Activated CD8-positive, alpha-beta T cell treated with anti-CD3 and anti-CD28 coated beads for 36 hours (primary cell): ENCODE results near the gene AMOTL1. TPM values are rescaled to one million over a fixed set of nuclear protein-coding genes. Genes with fewer than 3 reads are reported as not detected.

ENCODE experiments used
- ATAC-seq: fragments of 200-7000 bp; cut with Tn5 transposase; one replicate; pipeline ENCODE4 v1.10.0; 2021; ENCODE audit warnings: mild to moderate bottlenecking, moderate library complexity
- CTCF ChIA-PET: fragments of 350-600 bp; sonication (Branson Sonifier 250); formaldehyde crosslinking; loops from one replicate; lab custom pipeline; 2021; ENCODE audit warnings: antibody characterized with exemption; lab: Charles Lee
- POLR2A ChIA-PET: fragments of 350-600 bp; sonication (Branson Sonifier 250); formaldehyde crosslinking; loops from one replicate; lab custom pipeline; 2021; ENCODE audit warnings: antibody characterized with exemption; lab: Charles Lee
- DNase-seq: peaks from one replicate; pipeline ENCODE4 v3.0.0-alpha.2; 2020
- H3K27ac Mint-ChIP-seq: one replicate; pipeline ENCODE4 v1.8.0; 2021; ENCODE audit warnings: mild to moderate bottlenecking, mixed read lengths
- H3K27me3 Mint-ChIP-seq: one replicate; pipeline ENCODE4 v1.8.0; 2021; ENCODE audit warnings: mixed read lengths
- H3K36me3 Mint-ChIP-seq: one replicate; pipeline ENCODE4 v1.8.0; 2021; ENCODE audit warnings: low read depth, mixed read lengths
- H3K4me1 Mint-ChIP-seq: one replicate; pipeline ENCODE4 v1.8.0; 2021; ENCODE audit warnings: low read depth, mixed read lengths
- H3K4me3 Mint-ChIP-seq: one replicate; pipeline ENCODE4 v1.8.0; 2021; ENCODE audit warnings: mild to moderate bottlenecking, moderate library complexity, mixed read lengths
- H3K9me3 Mint-ChIP-seq: one replicate; pipeline ENCODE4 v1.8.0; 2021; ENCODE audit warnings: mixed read lengths
- intact Hi-C: fragments of 100-400 bp; cut with micrococcal nuclease; formaldehyde crosslinking; loops from one replicate; pipeline ENCODE4 v1.10.0; 2022
- total RNA-seq, 2 experiments: library from RNA; stranded (reverse); gene quantifications; one replicate each; pipeline ENCODE4 v1.2.3, GENCODE V29; 2021
- TF ChIP-seq, protein P1 (sequence below): fragments of 200-600 bp; IDR thresholded peaks from one replicate; pipeline ENCODE4 v1.8.0; 2022; ENCODE audit warnings: antibody characterized with exemption, mild to moderate bottlenecking

AMOTL1 gene
- total RNA-seq, 2 experiments from 2014 or later: 1.5 to 1.7 TPM

DNA sequence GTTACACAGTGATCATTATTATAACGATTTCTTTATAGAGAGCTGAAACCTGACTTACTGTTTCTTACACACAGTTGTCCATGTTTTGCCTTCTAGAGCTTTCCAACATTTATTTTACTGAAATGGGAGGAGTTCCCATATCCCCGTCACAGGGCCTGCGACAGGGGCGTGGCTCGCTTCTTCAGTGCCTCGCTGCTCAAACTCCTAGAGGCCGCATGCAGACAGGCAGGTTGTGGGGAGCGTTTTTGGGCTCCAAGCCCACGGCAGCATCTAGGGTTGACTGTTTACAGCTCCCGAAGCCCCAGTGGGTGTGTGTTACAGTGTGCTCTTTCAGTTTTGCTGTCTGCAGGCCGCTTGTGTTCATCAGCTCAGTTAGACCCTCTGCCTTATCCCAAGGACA lies 12.7 kb upstream of the AMOTL1 start:
- H3K27ac Mint-ChIP-seq: no peak overlapping the region
- no peak for DNase-seq
- no peaks in the 10 kb centered on the region for H3K36me3 Mint-ChIP-seq

DNA sequence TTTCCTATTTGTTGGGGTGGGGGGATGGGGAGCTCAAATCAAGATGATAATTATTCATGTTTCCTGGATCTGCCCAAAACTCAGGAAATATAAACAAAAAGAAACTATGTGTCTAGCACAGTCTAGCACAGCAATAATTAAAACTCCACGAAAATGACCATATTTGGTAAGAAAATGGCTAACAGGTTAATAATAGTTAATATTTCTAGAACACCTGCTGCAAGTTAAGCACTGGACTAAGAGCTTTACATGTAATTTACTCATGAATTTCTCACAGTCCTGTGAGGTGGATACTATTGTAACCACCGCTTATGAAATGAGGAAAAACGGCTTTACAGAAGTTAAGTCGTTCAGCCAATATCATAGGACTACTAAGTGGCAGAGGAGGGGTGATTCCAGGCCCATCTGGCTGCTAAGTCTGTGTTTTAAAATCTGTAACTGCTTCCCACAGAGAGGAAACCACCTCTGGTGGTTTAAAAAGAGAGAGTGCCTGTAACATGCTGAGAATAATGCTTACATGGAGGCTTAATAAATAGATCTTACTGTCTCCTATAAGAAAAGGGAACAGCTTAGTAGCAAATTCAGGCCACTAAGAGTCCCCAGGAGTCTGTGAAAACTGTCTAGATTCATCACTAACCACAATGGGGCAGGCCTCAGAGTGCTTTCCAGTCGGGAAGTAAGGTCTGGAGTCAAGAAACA lies 11.0 kb upstream of the AMOTL1 start:
- CTCF ChIA-PET: interaction anchor here (1.4 to 1.7 kb wide), 2 partner anchors 141 to 237 kb away, joined by 3 to 5 read pairs; no protein-coding TSS in a partner anchor
- POLR2A ChIA-PET: no interaction called here
- no peaks in the 10 kb centered on the region for H3K36me3 Mint-ChIP-seq

More for the DNA sequence above, 12.7 kb upstream of the AMOTL1 start:
- Mint-ChIP-seq H3K4me1 (no peaks in the 10 kb centered on the region), H3K27me3 (peaks cover 12% of the 10 kb centered on the region), H3K9me3 (no peaks in the 10 kb centered on the region), H3K4me3 (no peak overlapping the region)
- POLR2A ChIA-PET: no interaction called here
- TF ChIP-seq, protein P1, sequence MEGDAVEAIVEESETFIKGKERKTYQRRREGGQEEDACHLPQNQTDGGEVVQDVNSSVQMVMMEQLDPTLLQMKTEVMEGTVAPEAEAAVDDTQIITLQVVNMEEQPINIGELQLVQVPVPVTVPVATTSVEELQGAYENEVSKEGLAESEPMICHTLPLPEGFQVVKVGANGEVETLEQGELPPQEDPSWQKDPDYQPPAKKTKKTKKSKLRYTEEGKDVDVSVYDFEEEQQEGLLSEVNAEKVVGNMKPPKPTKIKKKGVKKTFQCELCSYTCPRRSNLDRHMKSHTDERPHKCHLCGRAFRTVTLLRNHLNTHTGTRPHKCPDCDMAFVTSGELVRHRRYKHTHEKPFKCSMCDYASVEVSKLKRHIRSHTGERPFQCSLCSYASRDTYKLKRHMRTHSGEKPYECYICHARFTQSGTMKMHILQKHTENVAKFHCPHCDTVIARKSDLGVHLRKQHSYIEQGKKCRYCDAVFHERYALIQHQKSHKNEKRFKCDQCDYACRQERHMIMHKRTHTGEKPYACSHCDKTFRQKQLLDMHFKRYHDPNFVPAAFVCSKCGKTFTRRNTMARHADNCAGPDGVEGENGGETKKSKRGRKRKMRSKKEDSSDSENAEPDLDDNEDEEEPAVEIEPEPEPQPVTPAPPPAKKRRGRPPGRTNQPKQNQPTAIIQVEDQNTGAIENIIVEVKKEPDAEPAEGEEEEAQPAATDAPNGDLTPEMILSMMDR: no peak
- CTCF ChIA-PET: interaction anchor here (0.6 to 1.7 kb wide), 2 partner anchors 8 to 142 kb away, joined by 3 to 5 read pairs; no protein-coding TSS in a partner anchor
- intact Hi-C loops: no loop called here
- ATAC-seq: no peak

DNA sequence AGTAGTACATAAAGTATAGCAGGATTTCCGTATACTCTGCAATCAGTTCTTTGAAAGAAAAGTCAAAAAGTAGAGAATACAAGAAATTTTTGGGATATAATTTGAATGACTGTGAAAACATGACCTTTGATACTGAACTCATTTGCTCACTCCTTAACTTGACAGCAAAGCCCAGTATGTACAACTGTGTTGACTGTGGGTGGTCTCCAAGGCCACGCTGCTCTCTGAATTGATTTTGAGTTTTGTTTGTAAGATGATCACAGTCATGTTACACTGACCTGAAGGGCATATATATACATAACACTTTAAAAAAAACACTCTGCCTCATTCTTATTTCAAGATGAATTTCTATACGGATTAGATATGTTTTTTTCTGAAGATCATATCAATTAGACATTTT lies 9.5 kb upstream of the AMOTL1 start:
- ChIA-PET CTCF (no interaction called here), POLR2A (no interaction called here)
- Mint-ChIP-seq H3K4me3 (no peak overlapping the region), H3K27ac (no peak overlapping the region), H3K4me1 (no peaks in the 10 kb centered on the region), H3K27me3 (peaks cover 2% of the 10 kb centered on the region), H3K9me3 (no peaks in the 10 kb centered on the region), H3K36me3 (no peaks in the 10 kb centered on the region)
- DNase-seq (no peak), ATAC-seq (no peak)
- TF ChIP-seq, protein P1: no peak
- intact Hi-C loops: no loop called here

More for the DNA sequence above, 11.0 kb upstream of the AMOTL1 start:
- H3K4me3 Mint-ChIP-seq: no peak overlapping the region
- no peak overlapping the region for H3K27ac Mint-ChIP-seq
- DNase-seq (no peak), ATAC-seq (no peak)
- TF ChIP-seq, protein P1: no peak
- H3K9me3 Mint-ChIP-seq: no peaks in the 10 kb centered on the region
- peaks cover 3% of the 10 kb centered on the region for H3K27me3 Mint-ChIP-seq
- no peaks in the 10 kb centered on the region for H3K4me1 Mint-ChIP-seq
- intact Hi-C loops: no loop called here

DNA sequence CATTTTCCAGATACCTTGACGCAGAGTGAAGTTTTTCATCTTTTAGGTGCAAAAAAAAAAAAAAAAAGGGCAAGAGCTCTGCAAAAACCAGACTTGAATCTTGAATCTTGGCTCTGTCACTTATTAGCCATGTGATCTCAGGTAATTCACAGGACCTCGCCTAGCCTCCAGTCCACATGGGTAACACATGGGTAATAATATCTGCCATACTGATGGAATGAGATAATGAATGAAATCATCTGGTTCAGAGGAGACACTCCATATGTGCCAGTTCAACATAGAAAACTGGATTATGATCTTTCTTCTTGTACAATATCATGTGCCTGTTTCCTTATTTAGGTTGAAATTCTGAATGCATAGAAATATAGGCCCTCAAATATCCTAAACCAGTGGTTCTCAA lies 8.6 kb upstream of the AMOTL1 start:
- Mint-ChIP-seq H3K36me3 (no peaks in the 10 kb centered on the region), H3K4me1 (no peaks in the 10 kb centered on the region), H3K27me3 (peaks cover 2% of the 10 kb centered on the region), H3K27ac (no peak overlapping the region), H3K9me3 (no peaks in the 10 kb centered on the region), H3K4me3 (no peak overlapping the region)
- ATAC-seq (no peak), DNase-seq (no peak)
- intact Hi-C loops: no loop called here
- CTCF ChIA-PET: interaction anchor here (1.3 kb wide), 1 partner anchor 27 kb away, joined by 3 read pairs; no protein-coding TSS in a partner anchor
- TF ChIP-seq, protein P1: no peak
- POLR2A ChIA-PET: no interaction called here

DNA sequence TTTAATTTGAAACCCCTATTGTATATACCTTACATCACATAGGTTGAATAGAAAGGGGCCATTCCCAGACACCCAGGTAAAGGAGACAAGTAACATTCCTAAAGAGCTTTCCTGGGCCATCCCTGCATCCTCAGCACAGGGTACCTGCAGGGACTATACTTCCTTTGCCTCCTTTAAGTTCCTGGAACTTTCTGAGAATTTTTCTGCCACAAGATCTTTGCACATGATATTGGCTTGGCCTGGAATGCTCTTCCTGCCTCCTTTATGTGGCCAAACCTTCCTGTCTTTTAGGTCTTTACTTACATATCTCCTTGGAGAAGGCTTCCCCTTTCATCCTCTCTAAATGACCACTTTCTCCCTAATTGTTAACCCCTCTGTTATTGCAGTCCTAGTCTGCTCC lies 7.9 kb upstream of the AMOTL1 start:
- Mint-ChIP-seq H3K27ac (no peak overlapping the region), H3K9me3 (no peaks in the 10 kb centered on the region), H3K4me3 (no peak overlapping the region), H3K4me1 (no peaks in the 10 kb centered on the region), H3K27me3 (peaks cover 2% of the 10 kb centered on the region), H3K36me3 (no peaks in the 10 kb centered on the region)
- ATAC-seq: no peak
- DNase-seq: no peak
- CTCF ChIA-PET: interaction anchor here (1.3 kb wide), 1 partner anchor 27 kb away, joined by 3 read pairs; no protein-coding TSS in a partner anchor
- intact Hi-C loops: loop anchor here (10.0 kb wide), 2 partner anchors 135 to 245 kb away; partner anchors contain the start of gene C11orf97
- TF ChIP-seq, protein P1: no peak
- POLR2A ChIA-PET: no interaction called here
